DOHH2 (cell line): Measurements from ENCODE around the gene GPR157.
"Not testable (repeated sequence)": the region's sequence is repeated elsewhere in the genome, so short reads cannot be mapped to it uniquely, and the experiment has no call there.

ENCODE experiments used
- H3F3A ChIP-seq: fragments of 200-600 bp; sonication (generic), shearing (Covaris generic); 2 replicates; pipeline ENCODE4 v1.6.0; 2016; ENCODE audit warnings: antibody characterized with exemption, mild to moderate bottlenecking; ENCODE audit not compliant: control insufficient read depth, insufficient read depth
- H3K27ac ChIP-seq: fragments of 200-600 bp; sonication (generic); 2 replicates; pipeline ENCODE4 v1.5.1; 2014; ENCODE audit warnings: low read depth, mild to moderate bottlenecking, low read length, moderate library complexity
- H3K27me3 ChIP-seq: fragments of 200-600 bp; sonication (generic); 2 replicates; pipeline ENCODE4 v1.6.1; 2014; ENCODE audit warnings: mild to moderate bottlenecking, low read length, mixed read lengths; ENCODE audit not compliant: control insufficient read depth
- H3K36me3 ChIP-seq: fragments of 200-600 bp; sonication (generic); 2 replicates; pipeline ENCODE4 v1.6.1; 2014; ENCODE audit warnings: mild to moderate bottlenecking, low read length, moderate library complexity, mixed read lengths; ENCODE audit not compliant: control insufficient read depth
- H3K4me1 ChIP-seq: fragments of 200-600 bp; sonication (generic); 2 replicates; pipeline ENCODE4 v1.6.1; 2014; ENCODE audit warnings: mild to moderate bottlenecking, low read length, mixed read lengths; ENCODE audit not compliant: control insufficient read depth
- H3K4me2 ChIP-seq: fragments of 200-600 bp; sonication (generic); 2 replicates; pipeline ENCODE4 v1.6.0; 2014; ENCODE audit warnings: mild to moderate bottlenecking, low read length, moderate library complexity
- H3K4me3 ChIP-seq: fragments of 200-600 bp; sonication (generic); 2 replicates; pipeline ENCODE4 v1.5.1; 2014; ENCODE audit warnings: mild to moderate bottlenecking, low read length, mixed read lengths
- H3K79me2 ChIP-seq: fragments of 200-600 bp; sonication (generic); 2 replicates; pipeline ENCODE4 v1.6.1; 2014; ENCODE audit warnings: mild to moderate bottlenecking, low read length, mixed read lengths; ENCODE audit not compliant: control insufficient read depth
- H3K9me2 ChIP-seq: fragments of 200-600 bp; sonication (generic); replicated peaks from 2 replicates; pipeline ENCODE4 v1.6.1; 2014; ENCODE audit warnings: mild to moderate bottlenecking, low read length, mixed read lengths; ENCODE audit not compliant: control insufficient read depth
- H3K9me3 ChIP-seq: fragments of 200-600 bp; sonication (generic); 2 replicates; pipeline ENCODE4 v1.6.1; 2014; ENCODE audit warnings: antibody characterized with exemption, low read length, mixed read lengths; ENCODE audit not compliant: control insufficient read depth, insufficient read depth
- H4K20me1 ChIP-seq: fragments of 200-600 bp; sonication (generic); 2 replicates; pipeline ENCODE4 v1.6.0; 2014; ENCODE audit warnings: low read depth, mild to moderate bottlenecking, antibody characterized with exemption, low read length, moderate library complexity; ENCODE audit not compliant: control insufficient read depth, insufficient read depth
- EZH2phosphoT487 ChIP-seq: fragments of 200-600 bp; sonication (generic); IDR thresholded peaks from 2 replicates; pipeline ENCODE4 v1.6.1; 2017; ENCODE audit warnings: borderline replicate concordance, mild to moderate bottlenecking, antibody characterized with exemption, low read length, moderate library complexity, mixed read lengths
- TF ChIP-seq, protein P1 (sequence below): fragments of 200-600 bp; sonication (generic); IDR thresholded peaks from one replicate; pipeline ENCODE4 v1.5.1; 2014; ENCODE audit warnings: antibody characterized with exemption, mild to moderate bottlenecking, low read depth, low read length; ENCODE audit not compliant: poor library complexity, severe bottlenecking

GPR157 gene

DNA sequence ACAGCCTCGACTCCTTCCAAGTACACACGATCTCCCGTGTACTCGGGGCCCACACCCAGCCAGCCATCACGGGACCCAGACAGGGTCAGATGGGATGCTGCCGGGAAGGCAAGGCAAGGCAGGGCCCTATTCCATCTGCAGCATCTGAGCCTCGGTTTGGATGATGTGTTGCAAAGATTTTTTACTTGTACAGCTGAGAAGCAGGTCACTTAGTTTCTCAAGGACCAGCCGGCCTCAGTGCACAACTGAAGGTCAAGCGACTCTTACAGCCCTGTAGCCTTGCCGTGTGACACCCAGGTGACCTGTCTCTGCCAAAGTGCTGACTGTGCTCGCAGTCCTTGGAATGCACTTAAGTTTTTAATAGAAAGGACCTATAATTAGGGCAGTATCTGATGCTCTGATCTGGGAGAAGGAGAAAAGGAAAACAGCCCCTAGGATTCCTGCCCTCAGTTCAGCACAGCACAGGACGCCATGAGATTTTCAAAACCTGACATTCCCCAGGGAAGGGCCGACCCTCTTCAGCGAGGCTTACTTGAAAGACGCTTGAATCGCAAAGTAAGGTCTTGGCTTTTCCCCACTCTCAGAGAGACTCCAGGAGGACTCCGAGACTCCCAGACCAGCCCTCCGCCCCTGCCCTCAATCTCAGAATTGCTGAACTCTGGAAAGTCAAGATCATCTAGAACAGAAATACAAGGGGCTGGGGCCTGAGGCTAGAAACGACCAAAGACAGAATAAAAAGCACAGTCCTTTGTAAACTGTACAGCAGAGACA, 1.3 kb downstream of the GPR157 start:
- peaks cover 72% of the 10 kb centered on the region for H3K4me1 ChIP-seq
- peak overlapping the region; percentile 94 for H3K4me2 ChIP-seq

DNA sequence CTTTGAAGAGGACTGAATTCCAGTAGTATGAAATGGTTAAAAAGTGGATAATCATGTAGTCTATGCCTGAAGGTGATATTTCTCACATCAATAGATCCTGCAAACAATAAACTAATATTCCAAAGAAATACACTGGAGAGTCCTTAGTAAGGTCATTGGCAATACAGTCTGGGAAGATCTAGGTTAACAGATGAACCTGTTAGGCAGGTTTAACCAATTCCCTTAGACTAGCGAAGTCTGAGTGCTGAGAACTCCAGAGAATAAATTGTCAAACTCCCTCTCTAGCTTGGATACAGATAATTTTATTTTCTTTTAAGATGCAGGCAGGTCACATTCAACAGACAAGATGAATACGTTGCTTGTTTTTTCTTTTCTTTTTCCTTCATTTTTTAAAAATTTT, 2.4 kb downstream of the GPR157 start:
- Histone ChIP-seq H3K4me1 (peaks cover 74% of the 10 kb centered on the region), H4K20me1 (no peaks in the 10 kb centered on the region)

More for the DNA sequence above, 1.3 kb downstream of the GPR157 start:
- Histone ChIP-seq H3K27me3 (peaks cover 6% of the 10 kb centered on the region), H3K9me3 (no peaks in the 10 kb centered on the region), H3F3A (peaks cover 21% of the 10 kb centered on the region), H3K27ac (no peak overlapping the region), H4K20me1 (no peaks in the 10 kb centered on the region), H3K4me3 (peak overlapping the region; percentile 93), H3K36me3 (no peaks in the 10 kb centered on the region), H3K79me2 (peaks cover 29% of the 10 kb centered on the region), H3K9me2 (no peaks in the 10 kb centered on the region)
- no peak for TF ChIP-seq EZH2phosphoT487
- TF ChIP-seq, protein P1, sequence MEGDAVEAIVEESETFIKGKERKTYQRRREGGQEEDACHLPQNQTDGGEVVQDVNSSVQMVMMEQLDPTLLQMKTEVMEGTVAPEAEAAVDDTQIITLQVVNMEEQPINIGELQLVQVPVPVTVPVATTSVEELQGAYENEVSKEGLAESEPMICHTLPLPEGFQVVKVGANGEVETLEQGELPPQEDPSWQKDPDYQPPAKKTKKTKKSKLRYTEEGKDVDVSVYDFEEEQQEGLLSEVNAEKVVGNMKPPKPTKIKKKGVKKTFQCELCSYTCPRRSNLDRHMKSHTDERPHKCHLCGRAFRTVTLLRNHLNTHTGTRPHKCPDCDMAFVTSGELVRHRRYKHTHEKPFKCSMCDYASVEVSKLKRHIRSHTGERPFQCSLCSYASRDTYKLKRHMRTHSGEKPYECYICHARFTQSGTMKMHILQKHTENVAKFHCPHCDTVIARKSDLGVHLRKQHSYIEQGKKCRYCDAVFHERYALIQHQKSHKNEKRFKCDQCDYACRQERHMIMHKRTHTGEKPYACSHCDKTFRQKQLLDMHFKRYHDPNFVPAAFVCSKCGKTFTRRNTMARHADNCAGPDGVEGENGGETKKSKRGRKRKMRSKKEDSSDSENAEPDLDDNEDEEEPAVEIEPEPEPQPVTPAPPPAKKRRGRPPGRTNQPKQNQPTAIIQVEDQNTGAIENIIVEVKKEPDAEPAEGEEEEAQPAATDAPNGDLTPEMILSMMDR = no peak

DNA sequence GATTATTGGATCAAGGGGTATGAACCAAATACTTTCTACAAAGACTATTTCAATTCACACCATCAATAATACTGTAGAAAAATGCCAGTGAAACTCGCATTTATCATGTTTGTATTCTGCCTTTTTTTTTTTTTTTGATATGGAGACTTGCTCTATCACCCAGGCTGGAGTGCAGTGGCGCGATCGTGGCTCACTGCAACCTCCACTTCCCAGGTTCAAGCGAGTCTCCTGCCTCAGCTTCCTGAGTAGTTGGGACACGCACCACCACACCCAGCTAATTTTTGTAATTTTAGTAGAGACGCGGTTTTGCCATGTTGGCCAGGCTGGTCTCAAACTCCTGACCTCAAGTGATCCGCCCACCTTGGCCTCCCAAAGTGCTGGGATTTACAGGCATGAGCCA, 3.1 kb downstream of the GPR157 start:
- not testable (repeated sequence) for H3K9me2 ChIP-seq, H4K20me1 ChIP-seq, H3K36me3 ChIP-seq, H3K9me3 ChIP-seq, H3K27me3 ChIP-seq
- Histone ChIP-seq H3K4me2 (peak overlapping the region; percentile 94), H3K4me3 (peak overlapping the region; percentile 93), H3K27ac (peak overlapping the region; percentile 70), H3F3A (peaks cover 20% of the 10 kb centered on the region), H3K4me1 (peaks cover 68% of the 10 kb centered on the region), H3K79me2 (peaks cover 38% of the 10 kb centered on the region)

More for the DNA sequence above, 2.4 kb downstream of the GPR157 start:
- Histone ChIP-seq H3K9me3 (no peaks in the 10 kb centered on the region), H3K4me3 (peak overlapping the region; percentile 93), H3F3A (peaks cover 21% of the 10 kb centered on the region), H3K79me2 (peaks cover 38% of the 10 kb centered on the region), H3K27me3 (peaks cover 6% of the 10 kb centered on the region), H3K27ac (peak overlapping the region; percentile 70), H3K9me2 (no peaks in the 10 kb centered on the region), H3K36me3 (no peaks in the 10 kb centered on the region), H3K4me2 (peak overlapping the region; percentile 94)
- TF ChIP-seq, protein P1 = no peak
- no peak for TF ChIP-seq EZH2phosphoT487

DNA sequence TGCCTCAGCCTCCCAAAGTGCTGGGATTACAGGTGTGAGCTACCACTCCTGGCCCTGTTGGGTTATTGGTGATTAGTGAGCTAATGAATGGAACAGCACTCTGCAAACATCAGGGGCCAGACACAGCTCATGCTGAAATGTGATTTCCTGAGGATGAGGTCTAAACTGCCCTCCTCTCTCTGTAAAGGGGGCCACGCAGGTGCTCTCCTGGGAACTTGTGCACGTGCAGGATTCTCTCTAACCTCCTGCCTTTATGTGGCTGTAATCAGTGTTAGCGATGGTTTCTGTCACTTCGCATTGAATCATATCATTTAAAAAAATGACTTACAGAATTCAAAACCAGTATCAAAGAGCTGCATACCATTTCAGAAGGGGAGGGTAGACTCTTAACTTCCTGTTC, 3.6 kb downstream of the GPR157 start:
- H3K4me3 ChIP-seq = peak overlapping the region; percentile 93
- H3K79me2 ChIP-seq = peaks cover 38% of the 10 kb centered on the region
- H3K4me2 ChIP-seq = peak overlapping the region; percentile 94
- TF ChIP-seq EZH2phosphoT487 = no peak
- TF ChIP-seq, protein P1 = no peak
- H3K27me3 ChIP-seq = peaks cover 6% of the 10 kb centered on the region
- no peaks in the 10 kb centered on the region for H3K9me3 ChIP-seq
- H3K9me2 ChIP-seq = no peaks in the 10 kb centered on the region
- H3K4me1 ChIP-seq = peaks cover 68% of the 10 kb centered on the region
- peaks cover 18% of the 10 kb centered on the region for H3F3A ChIP-seq
- peak overlapping the region; percentile 70 for H3K27ac ChIP-seq
- H3K36me3 ChIP-seq = no peaks in the 10 kb centered on the region
- no peaks in the 10 kb centered on the region for H4K20me1 ChIP-seq

DNA sequence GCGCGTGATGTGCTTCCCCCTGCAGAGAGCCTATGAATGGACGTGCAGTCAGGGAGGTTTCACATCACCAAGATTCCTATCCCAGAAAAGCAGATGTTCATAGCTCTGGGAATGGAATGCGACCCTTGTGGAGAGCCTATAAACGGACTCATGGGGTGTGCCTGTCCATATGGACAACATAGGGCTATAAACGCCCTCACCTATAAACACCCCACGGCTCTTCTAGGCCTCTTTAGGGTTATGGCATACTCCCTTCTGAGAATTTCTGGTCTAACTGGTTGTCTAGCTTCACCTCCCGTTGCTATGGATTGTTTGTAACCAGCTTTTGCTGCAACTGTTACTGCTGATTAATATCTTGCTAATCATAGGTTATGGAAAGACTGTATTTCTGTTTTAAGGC, 4.5 kb downstream of the GPR157 start:
- not testable (repeated sequence) for H3K9me3 ChIP-seq
- peaks cover 11% of the 10 kb centered on the region for H3F3A ChIP-seq

DNA sequence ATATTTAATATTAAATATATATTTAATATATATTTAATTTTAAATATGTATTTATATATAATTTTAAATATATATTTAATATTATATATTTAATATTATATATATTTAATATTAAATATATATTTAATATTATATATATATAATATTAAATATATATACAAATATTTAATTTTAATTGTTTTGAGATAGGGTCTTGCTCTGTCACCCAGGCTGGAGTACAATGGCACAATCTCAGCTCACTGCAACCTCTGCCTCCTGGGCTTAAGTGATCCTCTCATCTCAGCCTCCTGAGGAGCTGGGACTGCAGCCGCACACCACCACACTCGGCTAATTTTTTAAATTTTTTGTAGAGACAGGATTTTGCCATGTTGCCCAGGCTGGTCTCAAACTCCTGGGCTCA, 5.2 kb downstream of the GPR157 start:
- not testable (repeated sequence) for H4K20me1 ChIP-seq, H3K9me2 ChIP-seq, H3K4me3 ChIP-seq, H3K27ac ChIP-seq, H3K4me2 ChIP-seq, H3K9me3 ChIP-seq, H3K27me3 ChIP-seq, H3K36me3 ChIP-seq
- H3F3A ChIP-seq = peaks cover 11% of the 10 kb centered on the region
- peaks cover 71% of the 10 kb centered on the region for H3K4me1 ChIP-seq
- peaks cover 36% of the 10 kb centered on the region for H3K79me2 ChIP-seq

More for the DNA sequence above, 4.5 kb downstream of the GPR157 start:
- H3K27ac ChIP-seq, H3K4me3 ChIP-seq, H3K36me3 ChIP-seq, H3K27me3 ChIP-seq, H3K4me2 ChIP-seq, H4K20me1 ChIP-seq, H3K9me2 ChIP-seq: not testable (repeated sequence)
- peaks cover 38% of the 10 kb centered on the region for H3K79me2 ChIP-seq
- H3K4me1 ChIP-seq = peaks cover 69% of the 10 kb centered on the region
